ENCODE measurements around the gene AKR1C1. TPM values are rescaled to one million over a fixed set of nuclear protein-coding genes. Genes with fewer than 3 reads are reported as not detected.
A peak's percentile ranks its signal among the peaks of the same experiment; 100 is the strongest.
"Not testable (repeated sequence)": the region's sequence is repeated elsewhere in the genome, so short reads cannot be mapped to it uniquely, and the experiment has no call there.

The AKR1C1 gene
- total RNA-seq, 1 experiment from 2014 or later: 4.1 TPM

DNA sequence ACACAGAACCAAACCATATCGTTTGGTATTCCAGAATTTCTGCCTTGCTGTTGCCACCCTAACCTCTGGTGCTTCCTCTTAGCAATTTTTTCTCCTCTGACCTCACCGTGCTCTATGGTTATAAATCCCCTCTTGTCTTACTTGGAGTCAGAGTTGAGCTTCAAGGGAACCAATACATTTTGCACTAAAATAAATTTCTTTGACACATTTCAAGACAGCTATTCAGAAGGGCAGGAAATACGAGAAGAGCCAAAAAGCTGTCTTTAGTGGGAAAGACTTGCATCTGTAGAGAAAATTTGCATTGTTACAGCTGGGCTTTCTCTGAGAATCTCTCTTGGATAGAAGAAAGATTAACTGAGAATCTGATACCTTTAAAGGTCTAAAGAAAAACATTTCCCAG is 54.9 kb downstream of the AKR1C1 start:
- Mint-ChIP-seq H3K36me3 (0 out of 2 replicates have a peak, but pooled peaks cover 2% of the 10 kb centered on the region), H3K4me1 (peaks cover 38% of the 10 kb centered on the region), H3K27me3 (ENCODE audit: low read depth) (no peaks in the 10 kb centered on the region), H3K4me3 (no peak overlapping the region), H3K9me3 (peaks cover 18% of the 10 kb centered on the region), H3K27ac (peak overlapping the region; percentile 91)
- TF ChIP-seq GABPB1 (CRISPR knock-in tag; IDR thresholded peaks at IDR 0.05) (no peak), NR1H2 (CRISPR knock-in tag; IDR thresholded peaks at IDR 0.05) (no peak), NFATC4 (CRISPR knock-in tag; IDR thresholded peaks at IDR 0.05) (no peak), HMGA2 (CRISPR knock-in tag; IDR thresholded peaks at IDR 0.05) (no peak), ZNF219 (CRISPR knock-in tag; IDR thresholded peaks at IDR 0.05; ENCODE audit: borderline replicate concordance) (no peak), ZBTB21 (CRISPR knock-in tag; IDR thresholded peaks at IDR 0.05; ENCODE audit: borderline replicate concordance) (no peak), GTF2I (CRISPR knock-in tag; conservative IDR thresholded peaks at IDR 0.05) (no peak), ATF1 (CRISPR knock-in tag; IDR thresholded peaks at IDR 0.05) (no peak), SMAD3 (CRISPR knock-in tag; IDR thresholded peaks at IDR 0.05; ENCODE audit: borderline replicate concordance) (no peak), SMAD4 (CRISPR knock-in tag; IDR thresholded peaks at IDR 0.05) (no peak), EMX1 (CRISPR knock-in tag; IDR thresholded peaks at IDR 0.05) (no peak)
- TF ChIP-seq, protein P1, sequence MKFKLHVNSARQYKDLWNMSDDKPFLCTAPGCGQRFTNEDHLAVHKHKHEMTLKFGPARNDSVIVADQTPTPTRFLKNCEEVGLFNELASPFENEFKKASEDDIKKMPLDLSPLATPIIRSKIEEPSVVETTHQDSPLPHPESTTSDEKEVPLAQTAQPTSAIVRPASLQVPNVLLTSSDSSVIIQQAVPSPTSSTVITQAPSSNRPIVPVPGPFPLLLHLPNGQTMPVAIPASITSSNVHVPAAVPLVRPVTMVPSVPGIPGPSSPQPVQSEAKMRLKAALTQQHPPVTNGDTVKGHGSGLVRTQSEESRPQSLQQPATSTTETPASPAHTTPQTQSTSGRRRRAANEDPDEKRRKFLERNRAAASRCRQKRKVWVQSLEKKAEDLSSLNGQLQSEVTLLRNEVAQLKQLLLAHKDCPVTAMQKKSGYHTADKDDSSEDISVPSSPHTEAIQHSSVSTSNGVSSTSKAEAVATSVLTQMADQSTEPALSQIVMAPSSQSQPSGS (CRISPR knock-in tag; IDR thresholded peaks at IDR 0.05; ENCODE audit: borderline replicate concordance, low read depth): no peak
- TF ChIP-seq, protein P2, sequence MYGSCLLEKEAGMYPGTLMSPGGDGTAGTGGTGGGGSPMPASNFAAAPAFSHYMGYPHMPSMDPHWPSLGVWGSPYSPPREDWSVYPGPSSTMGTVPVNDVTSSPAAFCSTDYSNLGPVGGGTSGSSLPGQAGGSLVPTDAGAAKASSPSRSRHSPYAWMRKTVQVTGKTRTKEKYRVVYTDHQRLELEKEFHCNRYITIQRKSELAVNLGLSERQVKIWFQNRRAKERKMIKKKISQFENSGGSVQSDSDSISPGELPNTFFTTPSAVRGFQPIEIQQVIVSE (CRISPR knock-in tag; IDR thresholded peaks at IDR 0.05; ENCODE audit: borderline replicate concordance): no peak
- TF ChIP-seq, protein P3, sequence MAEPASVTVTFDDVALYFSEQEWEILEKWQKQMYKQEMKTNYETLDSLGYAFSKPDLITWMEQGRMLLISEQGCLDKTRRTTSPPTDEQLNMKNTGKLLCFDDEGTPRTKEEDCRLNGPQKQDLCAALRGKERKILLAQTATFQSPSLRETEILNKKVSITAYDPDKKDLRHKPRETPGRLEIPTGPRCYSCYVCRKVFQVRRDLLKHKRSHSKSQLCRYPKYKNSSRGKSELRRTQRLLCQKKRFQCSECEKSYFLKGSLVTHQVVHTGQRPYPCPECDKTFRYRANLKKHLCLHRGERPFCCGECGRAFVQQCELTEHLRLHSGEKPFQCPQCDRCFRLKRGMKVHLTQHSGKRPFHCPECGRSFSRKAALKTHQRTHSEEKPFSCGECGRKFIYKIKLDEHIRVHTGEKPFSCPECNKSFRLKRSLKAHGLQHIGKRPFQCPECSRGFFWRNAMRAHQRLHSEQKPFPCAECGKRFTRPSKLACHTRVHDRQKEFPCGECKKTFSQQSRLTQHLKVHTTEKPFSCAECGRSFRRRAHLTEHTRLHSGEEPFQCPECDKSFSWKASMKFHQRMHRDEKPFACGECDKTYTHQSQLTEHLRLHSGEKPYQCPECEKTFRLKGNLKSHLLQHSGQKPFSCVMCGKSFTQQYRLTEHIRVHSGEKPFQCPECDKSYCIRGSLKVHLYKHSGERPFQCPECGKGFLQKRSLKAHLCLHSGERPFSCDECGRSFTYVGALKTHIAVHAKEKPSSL (CRISPR knock-in tag; conservative IDR thresholded peaks at IDR 0.05): no peak
- TF ChIP-seq, protein P4, sequence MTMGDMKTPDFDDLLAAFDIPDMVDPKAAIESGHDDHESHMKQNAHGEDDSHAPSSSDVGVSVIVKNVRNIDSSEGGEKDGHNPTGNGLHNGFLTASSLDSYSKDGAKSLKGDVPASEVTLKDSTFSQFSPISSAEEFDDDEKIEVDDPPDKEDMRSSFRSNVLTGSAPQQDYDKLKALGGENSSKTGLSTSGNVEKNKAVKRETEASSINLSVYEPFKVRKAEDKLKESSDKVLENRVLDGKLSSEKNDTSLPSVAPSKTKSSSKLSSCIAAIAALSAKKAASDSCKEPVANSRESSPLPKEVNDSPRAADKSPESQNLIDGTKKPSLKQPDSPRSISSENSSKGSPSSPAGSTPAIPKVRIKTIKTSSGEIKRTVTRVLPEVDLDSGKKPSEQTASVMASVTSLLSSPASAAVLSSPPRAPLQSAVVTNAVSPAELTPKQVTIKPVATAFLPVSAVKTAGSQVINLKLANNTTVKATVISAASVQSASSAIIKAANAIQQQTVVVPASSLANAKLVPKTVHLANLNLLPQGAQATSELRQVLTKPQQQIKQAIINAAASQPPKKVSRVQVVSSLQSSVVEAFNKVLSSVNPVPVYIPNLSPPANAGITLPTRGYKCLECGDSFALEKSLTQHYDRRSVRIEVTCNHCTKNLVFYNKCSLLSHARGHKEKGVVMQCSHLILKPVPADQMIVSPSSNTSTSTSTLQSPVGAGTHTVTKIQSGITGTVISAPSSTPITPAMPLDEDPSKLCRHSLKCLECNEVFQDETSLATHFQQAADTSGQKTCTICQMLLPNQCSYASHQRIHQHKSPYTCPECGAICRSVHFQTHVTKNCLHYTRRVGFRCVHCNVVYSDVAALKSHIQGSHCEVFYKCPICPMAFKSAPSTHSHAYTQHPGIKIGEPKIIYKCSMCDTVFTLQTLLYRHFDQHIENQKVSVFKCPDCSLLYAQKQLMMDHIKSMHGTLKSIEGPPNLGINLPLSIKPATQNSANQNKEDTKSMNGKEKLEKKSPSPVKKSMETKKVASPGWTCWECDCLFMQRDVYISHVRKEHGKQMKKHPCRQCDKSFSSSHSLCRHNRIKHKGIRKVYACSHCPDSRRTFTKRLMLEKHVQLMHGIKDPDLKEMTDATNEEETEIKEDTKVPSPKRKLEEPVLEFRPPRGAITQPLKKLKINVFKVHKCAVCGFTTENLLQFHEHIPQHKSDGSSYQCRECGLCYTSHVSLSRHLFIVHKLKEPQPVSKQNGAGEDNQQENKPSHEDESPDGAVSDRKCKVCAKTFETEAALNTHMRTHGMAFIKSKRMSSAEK (CRISPR knock-in tag; IDR thresholded peaks at IDR 0.05; ENCODE audit: borderline replicate concordance): no peak
- TF ChIP-seq, protein P5, sequence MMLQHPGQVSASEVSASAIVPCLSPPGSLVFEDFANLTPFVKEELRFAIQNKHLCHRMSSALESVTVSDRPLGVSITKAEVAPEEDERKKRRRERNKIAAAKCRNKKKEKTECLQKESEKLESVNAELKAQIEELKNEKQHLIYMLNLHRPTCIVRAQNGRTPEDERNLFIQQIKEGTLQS (CRISPR knock-in tag; conservative IDR thresholded peaks at IDR 0.05): no peak
- TF ChIP-seq, protein P6, sequence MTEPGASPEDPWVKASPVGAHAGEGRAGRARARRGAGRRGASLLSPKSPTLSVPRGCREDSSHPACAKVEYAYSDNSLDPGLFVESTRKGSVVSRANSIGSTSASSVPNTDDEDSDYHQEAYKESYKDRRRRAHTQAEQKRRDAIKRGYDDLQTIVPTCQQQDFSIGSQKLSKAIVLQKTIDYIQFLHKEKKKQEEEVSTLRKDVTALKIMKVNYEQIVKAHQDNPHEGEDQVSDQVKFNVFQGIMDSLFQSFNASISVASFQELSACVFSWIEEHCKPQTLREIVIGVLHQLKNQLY (CRISPR knock-in tag; IDR thresholded peaks at IDR 0.05): no peak
- TF ChIP-seq, protein P7, sequence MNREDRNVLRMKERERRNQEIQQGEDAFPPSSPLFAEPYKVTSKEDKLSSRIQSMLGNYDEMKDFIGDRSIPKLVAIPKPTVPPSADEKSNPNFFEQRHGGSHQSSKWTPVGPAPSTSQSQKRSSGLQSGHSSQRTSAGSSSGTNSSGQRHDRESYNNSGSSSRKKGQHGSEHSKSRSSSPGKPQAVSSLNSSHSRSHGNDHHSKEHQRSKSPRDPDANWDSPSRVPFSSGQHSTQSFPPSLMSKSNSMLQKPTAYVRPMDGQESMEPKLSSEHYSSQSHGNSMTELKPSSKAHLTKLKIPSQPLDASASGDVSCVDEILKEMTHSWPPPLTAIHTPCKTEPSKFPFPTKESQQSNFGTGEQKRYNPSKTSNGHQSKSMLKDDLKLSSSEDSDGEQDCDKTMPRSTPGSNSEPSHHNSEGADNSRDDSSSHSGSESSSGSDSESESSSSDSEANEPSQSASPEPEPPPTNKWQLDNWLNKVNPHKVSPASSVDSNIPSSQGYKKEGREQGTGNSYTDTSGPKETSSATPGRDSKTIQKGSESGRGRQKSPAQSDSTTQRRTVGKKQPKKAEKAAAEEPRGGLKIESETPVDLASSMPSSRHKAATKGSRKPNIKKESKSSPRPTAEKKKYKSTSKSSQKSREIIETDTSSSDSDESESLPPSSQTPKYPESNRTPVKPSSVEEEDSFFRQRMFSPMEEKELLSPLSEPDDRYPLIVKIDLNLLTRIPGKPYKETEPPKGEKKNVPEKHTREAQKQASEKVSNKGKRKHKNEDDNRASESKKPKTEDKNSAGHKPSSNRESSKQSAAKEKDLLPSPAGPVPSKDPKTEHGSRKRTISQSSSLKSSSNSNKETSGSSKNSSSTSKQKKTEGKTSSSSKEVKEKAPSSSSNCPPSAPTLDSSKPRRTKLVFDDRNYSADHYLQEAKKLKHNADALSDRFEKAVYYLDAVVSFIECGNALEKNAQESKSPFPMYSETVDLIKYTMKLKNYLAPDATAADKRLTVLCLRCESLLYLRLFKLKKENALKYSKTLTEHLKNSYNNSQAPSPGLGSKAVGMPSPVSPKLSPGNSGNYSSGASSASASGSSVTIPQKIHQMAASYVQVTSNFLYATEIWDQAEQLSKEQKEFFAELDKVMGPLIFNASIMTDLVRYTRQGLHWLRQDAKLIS (CRISPR knock-in tag; IDR thresholded peaks at IDR 0.05; ENCODE audit: borderline replicate concordance): no peak
- TF ChIP-seq, protein P8, sequence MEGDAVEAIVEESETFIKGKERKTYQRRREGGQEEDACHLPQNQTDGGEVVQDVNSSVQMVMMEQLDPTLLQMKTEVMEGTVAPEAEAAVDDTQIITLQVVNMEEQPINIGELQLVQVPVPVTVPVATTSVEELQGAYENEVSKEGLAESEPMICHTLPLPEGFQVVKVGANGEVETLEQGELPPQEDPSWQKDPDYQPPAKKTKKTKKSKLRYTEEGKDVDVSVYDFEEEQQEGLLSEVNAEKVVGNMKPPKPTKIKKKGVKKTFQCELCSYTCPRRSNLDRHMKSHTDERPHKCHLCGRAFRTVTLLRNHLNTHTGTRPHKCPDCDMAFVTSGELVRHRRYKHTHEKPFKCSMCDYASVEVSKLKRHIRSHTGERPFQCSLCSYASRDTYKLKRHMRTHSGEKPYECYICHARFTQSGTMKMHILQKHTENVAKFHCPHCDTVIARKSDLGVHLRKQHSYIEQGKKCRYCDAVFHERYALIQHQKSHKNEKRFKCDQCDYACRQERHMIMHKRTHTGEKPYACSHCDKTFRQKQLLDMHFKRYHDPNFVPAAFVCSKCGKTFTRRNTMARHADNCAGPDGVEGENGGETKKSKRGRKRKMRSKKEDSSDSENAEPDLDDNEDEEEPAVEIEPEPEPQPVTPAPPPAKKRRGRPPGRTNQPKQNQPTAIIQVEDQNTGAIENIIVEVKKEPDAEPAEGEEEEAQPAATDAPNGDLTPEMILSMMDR (IDR thresholded peaks at IDR 0.05): no peak
- ATAC-seq: no peak
- POLR2A ChIA-PET: no interaction called here
- no peak for DNase-seq (ENCODE audit: low spot score)
- CTCF ChIA-PET: interaction anchor here (1.3 kb wide), 1 partner anchor 168 kb away, joined by 4 read pairs; no protein-coding TSS in a partner anchor

DNA sequence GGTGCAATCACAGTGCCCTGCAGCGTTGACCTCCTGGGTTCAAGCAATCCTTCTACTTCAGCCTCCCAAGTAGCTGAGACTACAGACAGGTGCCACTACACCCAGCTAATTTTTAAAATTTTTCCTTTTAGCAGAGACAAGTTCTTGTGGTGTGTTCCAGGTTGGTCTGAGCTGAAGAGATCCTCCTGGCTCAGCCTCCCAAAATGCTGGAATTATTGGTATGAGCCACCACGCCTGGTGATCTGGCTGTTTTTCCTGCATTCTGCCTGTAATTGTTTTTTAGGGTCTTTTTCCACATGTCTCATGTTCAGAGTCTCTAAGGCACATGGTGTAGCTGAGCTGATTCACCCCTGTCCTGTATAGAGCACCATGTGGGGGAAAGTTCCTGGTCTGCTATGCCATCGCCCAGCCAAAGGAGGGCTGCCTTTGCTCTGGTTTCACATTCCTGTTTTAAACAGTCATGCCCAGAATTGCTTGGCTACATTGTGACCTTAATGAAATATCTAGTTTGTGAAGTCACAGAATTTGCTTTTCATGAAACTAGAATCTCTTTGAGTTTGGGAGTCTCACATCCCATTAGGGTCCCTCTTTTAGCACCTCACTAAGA is 55.6 kb downstream of the AKR1C1 start:
- H3K4me3 Mint-ChIP-seq; H3K27ac Mint-ChIP-seq; H3K36me3 Mint-ChIP-seq; H3K27me3 Mint-ChIP-seq (ENCODE audit: low read depth); DNase-seq (ENCODE audit: low spot score); POLR2A ChIA-PET: not testable (repeated sequence)
- CTCF ChIA-PET: interaction anchor here (1.3 kb wide), 1 partner anchor 169 kb away, joined by 4 read pairs; no protein-coding TSS in a partner anchor
- peaks cover 33% of the 10 kb centered on the region for H3K4me1 Mint-ChIP-seq
- H3K9me3 Mint-ChIP-seq: peaks cover 18% of the 10 kb centered on the region
- ATAC-seq: peak; percentile 82

Measured in WTC11 (cell line).